HepG2 (cell line): ENCODE results near the gene B3GALT6. TPM values are rescaled to one million over a fixed set of nuclear protein-coding genes. Genes with fewer than 3 reads are reported as not detected.

Source experiments
- ARID4A ChIP-seq: sonication (generic); formaldehyde crosslinking; IDR thresholded peaks from 2 replicates; pipeline ENCODE4 v1.5.0; 2020; ENCODE audit warnings: mild to moderate bottlenecking, missing genetic modification reagents, borderline replicate concordance
- EED ChIP-seq: sonication (generic); formaldehyde crosslinking; IDR thresholded peaks from 2 replicates; pipeline ENCODE4 v1.5.0; 2020; ENCODE audit warnings: mild to moderate bottlenecking, missing genetic modification reagents
- ERF ChIP-seq: IDR thresholded peaks from 2 replicates; pipeline ENCODE4 v1.6.1; 2018; ENCODE audit warnings: missing biosample characterization, missing genetic modification reagents
- FOXO4 ChIP-seq: sonication (generic); formaldehyde crosslinking; conservative IDR thresholded peaks from 2 replicates; pipeline ENCODE4 v1.8.1; 2023; ENCODE audit warnings: missing genetic modification reagents
- GABPA ChIP-seq, 2 experiments: IDR thresholded peaks; 2 replicates each; pipeline ENCODE4 v1.6.1; 2011 to 2016; ENCODE audit warnings: low read depth in 2 of 2, low read length in 1 of 2, missing biosample characterization in 1 of 2, missing genetic modification characterization in 1 of 2
- GLMP ChIP-seq: sonication (generic); formaldehyde crosslinking; IDR thresholded peaks from 2 replicates; pipeline ENCODE4 v1.9.0; 2021; ENCODE audit warnings: missing genetic modification reagents, mild to moderate bottlenecking, borderline replicate concordance
- KLF11 ChIP-seq: IDR thresholded peaks from 2 replicates; pipeline ENCODE4 v1.6.1; 2016; ENCODE audit warnings: missing compliant biosample characterization
- NFATC3 ChIP-seq: sonication (generic); formaldehyde crosslinking; IDR thresholded peaks from 2 replicates; pipeline ENCODE4 v1.5.1; 2020; ENCODE audit warnings: mild to moderate bottlenecking, missing genetic modification reagents
- PAX8 ChIP-seq: sonication (generic); formaldehyde crosslinking; IDR thresholded peaks from 2 replicates; pipeline ENCODE4 v1.8.0; 2022; ENCODE audit warnings: mild to moderate bottlenecking, missing genetic modification reagents, borderline replicate concordance
- PBX2 ChIP-seq: IDR thresholded peaks from 2 replicates; pipeline ENCODE4 v1.6.1; 2016; ENCODE audit warnings: control low read depth
- SETDB1 ChIP-seq: sonication (generic); formaldehyde crosslinking; IDR thresholded peaks from 2 replicates; pipeline ENCODE4 v1.5.1; 2020; ENCODE audit warnings: missing genetic modification reagents, mild to moderate bottlenecking, borderline replicate concordance
- SKIL ChIP-seq: sonication (generic); formaldehyde crosslinking; IDR thresholded peaks from 2 replicates; pipeline ENCODE4 v1.8.0; 2022; ENCODE audit warnings: missing genetic modification reagents, mild to moderate bottlenecking, moderate library complexity, borderline replicate concordance
- TCF7L2 ChIP-seq: IDR thresholded peaks from 2 replicates; pipeline ENCODE4 v1.6.1; 2011; ENCODE audit warnings: mild to moderate bottlenecking, low read depth, low read length, moderate library complexity
- ZNF329 ChIP-seq: sonication (generic); formaldehyde crosslinking; IDR thresholded peaks from 2 replicates; pipeline ENCODE4 v1.9.0; 2021; ENCODE audit warnings: low read depth, mild to moderate bottlenecking, missing genetic modification reagents
- ZNF580 ChIP-seq: IDR thresholded peaks from 2 replicates; pipeline ENCODE4 v1.6.1; 2016; ENCODE audit warnings: low read depth, borderline replicate concordance
- ZNF839 ChIP-seq: sonication (generic); formaldehyde crosslinking; IDR thresholded peaks from 2 replicates; pipeline ENCODE4 v1.4.0; 2020; ENCODE audit warnings: missing genetic modification reagents, mild to moderate bottlenecking, borderline replicate concordance
- ZNF883 ChIP-seq: sonication (generic); formaldehyde crosslinking; IDR thresholded peaks from 2 replicates; pipeline ENCODE4 v1.5.1; 2020; ENCODE audit warnings: mild to moderate bottlenecking, missing genetic modification reagents; ENCODE audit errors: not compliant biosample characterization
- polyA plus RNA-seq, 8 experiments: library from polyadenylated mRNA; depleted of rRNA in 3 of 8; stranded (reverse) in 7 of 8; unstranded in 1 of 8; fragments of >200 nt; fragmentation: Illumina TruSeq in 4 of 8; extraction: Trizol in 4 of 8; gene quantifications; 2 replicates each; pipeline versions ENCODE4 v1.2.1 to v1.2.3, GENCODE V29; 2011 to 2016; ENCODE audit warnings: low read depth in 4 of 8, missing spikeins in 1 of 8, mixed read lengths in 1 of 8; ENCODE audit not compliant: insufficient read depth in 1 of 8
- total RNA-seq, 5 experiments: library from RNA; depleted of rRNA; stranded (reverse); fragments of >200 nt; fragmentation: Illumina TruSeq; extraction: Trizol; gene quantifications; 2 replicates each; pipeline ENCODE4 v1.2.3, GENCODE V29; 2016; ENCODE audit warnings: low read depth in 1 of 5

The B3GALT6 gene
- total and polyA plus RNA-seq, 2 of the 13 experiments (the other 11 are each of a cell fraction or from before 2014, with no cell fraction given): 3.9 to 14.2 TPM

- TF ChIP-seq SETDB1 (CRISPR knock-in tag) (no peak), KLF11 (no peak), ZNF883 (CRISPR knock-in tag) (peak; percentile 70), ZNF329 (CRISPR knock-in tag) (peak; percentile 88), GABPA (IDR thresholded peaks at IDR 0.05; ENCODE audit: low read depth, low read length) (no peak), GABPA (CRISPR knock-in tag; IDR thresholded peaks at IDR 0.05; ENCODE audit: low read depth) (peak; percentile 70; the same call in 1 of the 2 replicates), ERF (CRISPR knock-in tag) (0 out of 2 replicates have a peak, but pooled peaks have one; percentile 52), ZNF580 (peak; percentile 79; the same call in 1 of the 2 replicates), ARID4A (CRISPR knock-in tag) (peak; percentile 84; the same call in 1 of the 2 replicates), TCF7L2 (no peak), PBX2 (CRISPR knock-in tag) (no peak), ZNF839 (CRISPR knock-in tag) (no peak), FOXO4 (CRISPR knock-in tag) (no peak), NFATC3 (no peak), PAX8 (CRISPR knock-in tag) (no peak), EED (CRISPR knock-in tag) (no peak), GLMP (CRISPR knock-in tag) (0 out of 2 replicates have a peak, but pooled peaks have one; percentile 67), SKIL (CRISPR knock-in tag) (no peak)
Observed at GRCh38 chr1:1231400-1232207, 433 bp upstream of the B3GALT6 start, which contains the start of gene SDF4 (continued).
